LNCAP (cell line): ENCODE results near the gene GALNT9.

Source experiments
- CTCF ChIP-seq: fragments of 450-650 bp; IDR thresholded peaks from 2 replicates; pipeline ENCODE4 v1.5.1; 2017; ENCODE audit warnings: mild to moderate bottlenecking

The GALNT9 gene

GRCh38 chr12:132161796-132162507 is 167.4 kb downstream of the GALNT9 start:
- TF ChIP-seq CTCF, result no peak

- no peak for TF ChIP-seq CTCF
Measured at GRCh38 chr12:132161036-132161781, 168.2 kb downstream of the GALNT9 start.

- TF ChIP-seq CTCF, result no peak
Measured at GRCh38 chr12:132160601-132161035, 168.8 kb downstream of the GALNT9 start.

- no peak for TF ChIP-seq CTCF
Measured at GRCh38 chr12:132160016-132160415, 169.4 kb downstream of the GALNT9 start.

GRCh38 chr12:132159555-132160003 is 169.8 kb downstream of the GALNT9 start:
- no peak for TF ChIP-seq CTCF

- TF ChIP-seq CTCF, result no peak
Measured at GRCh38 chr12:132158677-132159554, 170.5 kb downstream of the GALNT9 start.

GRCh38 chr12:132157733-132158409 is 171.5 kb downstream of the GALNT9 start:
- TF ChIP-seq CTCF, result no peak
